Measurements from ENCODE around the gene DUOX1.

DNA sequence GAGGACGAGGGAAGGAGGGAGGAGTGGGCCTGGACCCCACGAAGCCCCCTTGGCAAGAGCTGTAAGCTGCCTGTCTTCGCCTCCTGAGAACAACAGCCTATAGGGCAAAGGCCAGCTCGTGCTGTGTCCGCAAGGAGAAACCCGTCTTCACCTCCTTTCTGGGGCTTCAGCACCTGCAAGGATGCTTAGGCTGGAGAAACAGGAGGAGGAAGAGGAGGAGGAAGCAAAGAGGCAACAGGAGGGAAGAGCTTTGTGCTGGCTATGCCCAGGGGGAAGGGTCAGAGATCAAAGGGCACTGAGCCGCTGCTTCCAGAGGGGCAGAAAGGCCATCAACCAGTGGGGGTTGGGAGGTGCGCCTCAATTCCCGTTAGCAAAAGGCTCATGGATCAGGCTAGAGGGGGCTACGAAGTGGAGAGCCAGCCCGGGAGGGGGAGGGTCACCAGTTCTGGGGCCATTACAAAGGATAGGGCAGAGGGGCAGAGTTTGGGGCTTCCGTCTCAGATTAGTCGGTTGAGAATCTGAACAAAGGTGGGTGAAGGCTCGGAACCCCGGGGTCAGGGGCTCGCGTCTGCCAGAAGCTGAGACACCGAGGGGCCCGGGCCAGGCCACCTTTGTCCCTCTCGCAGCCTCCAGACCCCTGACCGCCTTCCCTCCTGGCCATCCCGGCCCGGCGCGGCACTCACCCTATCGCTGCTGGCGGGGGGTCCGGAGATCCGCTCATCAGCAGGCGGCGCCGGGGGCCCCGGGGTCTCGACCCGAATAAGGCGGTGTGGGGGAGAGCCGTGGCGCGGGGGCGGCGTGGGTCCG, 57.2 kb downstream of the DUOX1 start:
- TF ChIP-seq YY1 (IDR thresholded peaks at IDR 0.05; ENCODE audit: insufficient read depth, insufficient read length), result no peak
- TF ChIP-seq SUZ12 (IDR thresholded peaks at IDR 0.05; ENCODE audit: extremely low read depth, insufficient read depth, insufficient read length), result no peak
